Progenitor cell of endocrine pancreas (in vitro differentiated cells): ENCODE data around the gene SACS. TPM values are rescaled to one million over a fixed set of nuclear protein-coding genes. Genes with fewer than 3 reads are reported as not detected.

ENCODE experiments used
- DNase-seq: peaks from one replicate; pipeline ENCODE4 v3.0.0; 2021; ENCODE audit warnings: low spot score; ENCODE audit not compliant: unreplicated experiment
- H3K27ac Mint-ChIP-seq: 2 replicates; pipeline ENCODE4 v1.8.0; 2021; ENCODE audit warnings: mild to moderate bottlenecking, moderate library complexity, mixed read lengths
- H3K27me3 Mint-ChIP-seq: 2 replicates; pipeline ENCODE4 v1.8.0; 2021; ENCODE audit warnings: mixed read lengths
- H3K36me3 Mint-ChIP-seq: 2 replicates; pipeline ENCODE4 v1.8.0; 2022; ENCODE audit warnings: mixed read lengths; ENCODE audit not compliant: insufficient read depth
- H3K4me1 Mint-ChIP-seq: 2 replicates; pipeline ENCODE4 v1.8.0; 2021; ENCODE audit warnings: low read depth, mixed read lengths
- H3K4me3 Mint-ChIP-seq: 2 replicates; pipeline ENCODE4 v1.8.0; 2021; ENCODE audit warnings: low read depth, mild to moderate bottlenecking, moderate library complexity, mixed read lengths
- H3K9me3 Mint-ChIP-seq: 2 replicates; pipeline ENCODE4 v1.8.0; 2021; ENCODE audit warnings: low read depth, mixed read lengths
- total RNA-seq: library from RNA; stranded (reverse); gene quantifications from 2 replicates; pipeline ENCODE4 v1.2.1, GENCODE V29; 2021
- TF ChIP-seq, protein P1 (sequence below): fragments of 200-600 bp; sonication (generic); IDR thresholded peaks from one replicate; pipeline ENCODE4 v1.5.0; 2021; ENCODE audit warnings: antibody characterized with exemption, mild to moderate bottlenecking; ENCODE audit not compliant: unreplicated experiment

Gene SACS
- total RNA-seq, 1 donor from 2014 or later: 7.1 TPM

DNA sequence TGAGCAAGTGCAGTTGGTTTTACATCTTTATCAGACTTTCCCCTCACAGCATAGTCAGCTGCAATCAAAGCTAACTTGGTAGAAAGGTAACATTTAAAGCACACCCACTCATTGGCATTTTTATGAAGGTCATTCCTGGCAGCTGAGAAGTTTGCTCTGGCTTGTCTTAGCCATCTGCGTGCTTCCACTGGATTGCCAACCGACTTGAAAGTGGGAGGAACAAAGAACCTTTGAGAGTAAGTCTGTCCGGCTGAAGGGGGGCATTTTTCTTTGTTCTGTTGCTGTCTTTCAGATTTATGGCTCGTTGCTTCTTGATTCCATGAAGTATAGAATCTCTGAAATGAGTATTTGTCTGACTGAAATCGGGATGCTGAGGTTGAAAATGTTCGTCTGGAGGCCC is 103.1 kb downstream of the SACS start:
- no peak for DNase-seq
- TF ChIP-seq, protein P1, sequence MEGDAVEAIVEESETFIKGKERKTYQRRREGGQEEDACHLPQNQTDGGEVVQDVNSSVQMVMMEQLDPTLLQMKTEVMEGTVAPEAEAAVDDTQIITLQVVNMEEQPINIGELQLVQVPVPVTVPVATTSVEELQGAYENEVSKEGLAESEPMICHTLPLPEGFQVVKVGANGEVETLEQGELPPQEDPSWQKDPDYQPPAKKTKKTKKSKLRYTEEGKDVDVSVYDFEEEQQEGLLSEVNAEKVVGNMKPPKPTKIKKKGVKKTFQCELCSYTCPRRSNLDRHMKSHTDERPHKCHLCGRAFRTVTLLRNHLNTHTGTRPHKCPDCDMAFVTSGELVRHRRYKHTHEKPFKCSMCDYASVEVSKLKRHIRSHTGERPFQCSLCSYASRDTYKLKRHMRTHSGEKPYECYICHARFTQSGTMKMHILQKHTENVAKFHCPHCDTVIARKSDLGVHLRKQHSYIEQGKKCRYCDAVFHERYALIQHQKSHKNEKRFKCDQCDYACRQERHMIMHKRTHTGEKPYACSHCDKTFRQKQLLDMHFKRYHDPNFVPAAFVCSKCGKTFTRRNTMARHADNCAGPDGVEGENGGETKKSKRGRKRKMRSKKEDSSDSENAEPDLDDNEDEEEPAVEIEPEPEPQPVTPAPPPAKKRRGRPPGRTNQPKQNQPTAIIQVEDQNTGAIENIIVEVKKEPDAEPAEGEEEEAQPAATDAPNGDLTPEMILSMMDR: no peak
- Mint-ChIP-seq H3K27ac (no peak overlapping the region), H3K36me3 (peaks cover 8% of the 10 kb centered on the region), H3K4me3 (no peak overlapping the region), H3K4me1 (no peaks in the 10 kb centered on the region), H3K9me3 (peaks cover 14% of the 10 kb centered on the region), H3K27me3 (no peaks in the 10 kb centered on the region)

DNA sequence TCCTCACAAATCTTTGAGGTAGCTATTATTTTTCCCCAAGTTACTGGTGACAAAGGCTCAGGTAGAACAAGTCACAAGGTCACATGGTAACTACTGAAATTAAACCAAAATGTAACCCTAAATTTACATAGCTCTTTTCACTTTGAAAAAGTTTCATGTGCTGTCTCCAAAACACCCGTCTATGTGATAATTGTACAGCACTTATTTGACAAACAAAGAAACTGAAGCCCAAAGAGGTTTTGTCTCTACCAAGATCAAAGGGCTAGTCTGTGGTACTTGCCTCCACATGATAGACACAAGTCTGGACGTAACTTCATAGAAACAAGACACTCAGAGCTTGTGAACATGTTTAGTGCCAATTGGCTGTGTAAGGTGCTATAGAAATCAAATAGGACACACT is 108.3 kb downstream of the SACS start:
- Mint-ChIP-seq H3K9me3 (no peaks in the 10 kb centered on the region), H3K27me3 (no peaks in the 10 kb centered on the region), H3K4me3 (no peak overlapping the region), H3K27ac (no peak overlapping the region), H3K4me1 (no peaks in the 10 kb centered on the region), H3K36me3 (no peaks in the 10 kb centered on the region)
- TF ChIP-seq, protein P1: no peak
- no peak for DNase-seq

DNA sequence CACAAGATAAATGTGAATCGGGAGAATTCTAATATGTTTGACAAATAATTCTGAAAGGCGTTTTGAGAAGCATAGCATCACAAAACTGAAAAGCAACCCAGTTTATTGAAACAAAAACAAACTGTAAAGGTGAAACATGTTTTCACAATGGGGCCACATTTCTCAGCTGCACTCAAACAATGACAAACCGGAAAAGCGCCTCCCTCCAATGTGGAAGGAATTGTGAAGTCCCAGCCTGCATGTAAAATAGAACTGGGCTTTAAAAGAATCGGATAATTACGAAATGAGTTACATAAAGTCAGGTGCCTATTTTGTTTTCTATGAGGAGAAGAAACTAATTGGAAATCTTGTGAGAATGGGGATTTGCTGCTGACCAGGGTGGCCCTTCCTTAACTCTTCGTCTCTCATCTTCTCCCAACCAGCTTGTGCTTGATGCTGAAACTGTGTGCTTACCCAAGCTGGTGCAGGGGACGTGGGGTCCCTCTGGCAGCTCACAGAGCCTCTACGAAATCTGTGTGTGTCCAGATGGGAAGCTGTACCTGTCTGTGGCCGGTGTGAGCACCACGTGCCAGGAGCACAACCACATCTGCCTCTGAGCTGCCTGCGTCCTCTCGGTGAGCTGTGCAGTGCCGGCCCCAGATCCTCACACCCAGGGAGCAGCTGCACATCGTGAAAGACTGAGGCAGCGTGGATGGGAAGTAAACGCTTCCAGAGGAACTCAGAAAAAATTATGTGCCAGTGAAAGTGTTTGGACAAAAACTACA is 109.4 kb downstream of the SACS start:
- Mint-ChIP-seq H3K4me3 (no peak overlapping the region), H3K27me3 (no peaks in the 10 kb centered on the region), H3K36me3 (no peaks in the 10 kb centered on the region), H3K9me3 (no peaks in the 10 kb centered on the region), H3K4me1 (no peaks in the 10 kb centered on the region), H3K27ac (no peak overlapping the region)
- DNase-seq: no peak
- TF ChIP-seq, protein P1: no peak

DNA sequence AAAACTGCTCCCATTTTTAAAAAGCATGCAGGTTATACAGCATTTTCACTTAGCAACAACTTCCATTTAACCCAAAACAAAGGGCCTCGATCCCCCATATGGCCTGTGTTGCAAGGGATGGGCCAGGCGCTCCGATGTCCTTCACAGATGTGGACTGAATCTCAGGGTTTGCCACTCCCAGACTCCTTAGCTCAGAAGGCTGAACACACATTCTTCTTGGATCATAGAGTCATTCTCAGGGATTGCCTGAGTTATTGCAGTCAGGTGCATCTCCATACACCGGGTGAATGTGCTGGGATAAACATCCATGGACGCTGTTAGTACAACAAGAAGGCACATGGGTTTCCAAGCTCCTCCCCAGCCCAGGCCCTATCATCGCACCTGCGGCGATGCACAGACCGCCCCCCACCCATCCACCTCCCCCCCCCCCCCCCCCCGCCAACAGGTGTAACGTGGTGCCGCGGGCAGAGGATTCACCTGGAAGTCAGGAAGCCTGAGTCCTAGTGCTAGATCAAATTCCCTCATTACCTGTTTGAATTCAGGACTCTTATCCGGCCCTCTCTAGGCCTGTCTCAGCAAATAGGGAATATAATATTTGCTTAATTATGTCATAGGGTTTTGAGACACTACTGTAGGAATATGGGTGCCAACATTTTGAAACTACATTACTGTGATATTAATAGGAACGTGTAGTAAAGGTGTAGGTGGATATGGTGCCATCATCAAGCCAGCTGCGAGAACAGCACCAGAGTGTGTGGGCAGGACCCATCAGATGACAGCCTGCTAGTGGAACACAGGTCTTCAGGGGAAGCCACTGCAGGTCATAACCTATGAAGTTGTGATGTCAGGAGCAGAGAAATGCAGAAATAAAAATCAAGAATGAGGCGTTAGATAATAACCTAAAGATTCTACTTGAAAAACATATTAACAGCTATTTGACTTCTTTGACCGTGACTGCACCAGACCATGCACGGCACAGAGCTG is 110.9 kb downstream of the SACS start:
- no peaks in the 10 kb centered on the region for H3K4me1 Mint-ChIP-seq

More for the DNA sequence above, 110.9 kb downstream of the SACS start:
- Mint-ChIP-seq H3K27ac (no peak overlapping the region), H3K27me3 (no peaks in the 10 kb centered on the region), H3K9me3 (no peaks in the 10 kb centered on the region), H3K36me3 (no peaks in the 10 kb centered on the region), H3K4me3 (no peak overlapping the region)
- DNase-seq: no peak
- TF ChIP-seq, protein P1: no peak
